Measurements from ENCODE around the gene ZRANB3.
A peak's percentile ranks its signal among the peaks of the same experiment; 100 is the strongest.

The ZRANB3 gene

GRCh38 chr2:135530313-135531230, at the start of gene ZRANB3:
Gene ZRANB3, minus strand, starts transcription at chr2:135531218.
- Mint-ChIP-seq H3K4me3 (no peak within 1 kb of the TSS), H3K27ac (peak within 1 kb of the TSS in 2 of 3 experiments; percentile 44 to 91), H3K4me1 (peaks cover 8% of the 10 kb centered on the region), H3K27me3 (ENCODE audit: low read depth) (no peaks in the 10 kb centered on the region), H3K9me3 (no peaks in the 10 kb centered on the region), H3K36me3 (ENCODE audit: low read depth) (peaks cover 12% of the 10 kb centered on the region)
- TF ChIP-seq, protein P1, sequence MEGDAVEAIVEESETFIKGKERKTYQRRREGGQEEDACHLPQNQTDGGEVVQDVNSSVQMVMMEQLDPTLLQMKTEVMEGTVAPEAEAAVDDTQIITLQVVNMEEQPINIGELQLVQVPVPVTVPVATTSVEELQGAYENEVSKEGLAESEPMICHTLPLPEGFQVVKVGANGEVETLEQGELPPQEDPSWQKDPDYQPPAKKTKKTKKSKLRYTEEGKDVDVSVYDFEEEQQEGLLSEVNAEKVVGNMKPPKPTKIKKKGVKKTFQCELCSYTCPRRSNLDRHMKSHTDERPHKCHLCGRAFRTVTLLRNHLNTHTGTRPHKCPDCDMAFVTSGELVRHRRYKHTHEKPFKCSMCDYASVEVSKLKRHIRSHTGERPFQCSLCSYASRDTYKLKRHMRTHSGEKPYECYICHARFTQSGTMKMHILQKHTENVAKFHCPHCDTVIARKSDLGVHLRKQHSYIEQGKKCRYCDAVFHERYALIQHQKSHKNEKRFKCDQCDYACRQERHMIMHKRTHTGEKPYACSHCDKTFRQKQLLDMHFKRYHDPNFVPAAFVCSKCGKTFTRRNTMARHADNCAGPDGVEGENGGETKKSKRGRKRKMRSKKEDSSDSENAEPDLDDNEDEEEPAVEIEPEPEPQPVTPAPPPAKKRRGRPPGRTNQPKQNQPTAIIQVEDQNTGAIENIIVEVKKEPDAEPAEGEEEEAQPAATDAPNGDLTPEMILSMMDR (IDR thresholded peaks at IDR 0.05; ENCODE audit: unreplicated experiment in 3 of 3), result no peak

DNA sequence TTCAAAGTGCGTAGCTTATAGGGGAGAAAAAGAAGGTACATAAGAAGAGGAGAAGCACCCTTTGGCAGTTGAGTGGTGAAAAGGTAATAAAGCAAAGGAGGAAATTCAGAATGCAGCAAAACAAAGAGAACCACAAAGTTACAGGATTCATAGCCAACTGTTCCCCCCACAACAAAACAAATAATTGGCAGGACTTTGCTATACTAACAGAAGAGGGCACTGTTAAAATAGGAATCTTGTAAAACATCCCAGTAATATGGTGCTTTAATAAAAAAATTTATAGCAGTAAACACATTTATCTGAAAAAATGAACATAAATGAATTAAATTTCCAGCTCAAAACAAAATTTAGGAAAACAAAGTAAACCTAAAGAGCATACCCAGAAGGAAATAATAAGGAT, 42.6 kb upstream of the ZRANB3 start:
- TF ChIP-seq, protein P1 (IDR thresholded peaks at IDR 0.05; ENCODE audit: unreplicated experiment in 3 of 3), result no peak
- Mint-ChIP-seq H3K4me3 (no peak overlapping the region), H3K9me3 (no peaks in the 10 kb centered on the region), H3K36me3 (ENCODE audit: low read depth) (peaks cover 19% of the 10 kb centered on the region), H3K4me1 (no peaks in the 10 kb centered on the region), H3K27me3 (ENCODE audit: low read depth) (no peaks in the 10 kb centered on the region), H3K27ac (no peak overlapping the region)

GRCh38 chr2:135570884-135571283, 39.9 kb upstream of the ZRANB3 start:
- Mint-ChIP-seq H3K9me3 (no peaks in the 10 kb centered on the region), H3K4me1 (no peaks in the 10 kb centered on the region), H3K27ac (no peak overlapping the region), H3K36me3 (ENCODE audit: low read depth) (peaks cover 15% of the 10 kb centered on the region), H3K4me3 (no peak overlapping the region), H3K27me3 (ENCODE audit: low read depth) (no peaks in the 10 kb centered on the region)
- TF ChIP-seq, protein P1 (IDR thresholded peaks at IDR 0.05; ENCODE audit: unreplicated experiment in 3 of 3), result no peak

DNA sequence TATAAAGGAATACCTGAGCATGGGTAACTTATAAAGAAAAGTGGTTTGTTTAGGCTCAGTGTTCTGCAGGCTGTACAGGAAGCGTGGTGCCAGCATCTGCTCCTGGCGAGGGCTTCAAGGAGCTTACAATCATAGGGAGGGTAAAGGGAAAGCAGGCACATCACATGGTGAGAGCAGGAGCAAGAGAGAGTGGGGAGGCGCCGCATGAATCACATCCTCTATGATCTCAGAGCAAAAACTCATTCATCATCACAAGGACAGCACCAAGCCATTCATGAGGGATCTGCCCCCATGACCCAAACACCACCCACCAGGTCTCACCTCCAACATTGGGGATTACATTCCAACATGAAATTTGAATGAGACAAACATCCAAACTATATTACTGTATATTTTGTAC, 32.8 kb upstream of the ZRANB3 start:
- H3K4me1 Mint-ChIP-seq, result no peaks in the 10 kb centered on the region
- H3K36me3 Mint-ChIP-seq (ENCODE audit: low read depth), result peaks cover 13% of the 10 kb centered on the region
- H3K27me3 Mint-ChIP-seq (ENCODE audit: low read depth), result no peaks in the 10 kb centered on the region
- no peaks in the 10 kb centered on the region for H3K9me3 Mint-ChIP-seq
- TF ChIP-seq, protein P1 (IDR thresholded peaks at IDR 0.05; ENCODE audit: unreplicated experiment in 3 of 3), result no peak
- H3K27ac Mint-ChIP-seq, result no peak overlapping the region
- H3K4me3 Mint-ChIP-seq, result no peak overlapping the region

GRCh38 chr2:135561925-135562324, 30.9 kb upstream of the ZRANB3 start:
- peaks cover 14% of the 10 kb centered on the region for H3K36me3 Mint-ChIP-seq (ENCODE audit: low read depth)
- H3K27me3 Mint-ChIP-seq (ENCODE audit: low read depth), result no peaks in the 10 kb centered on the region

More at GRCh38 chr2:135561925-135562324, 30.9 kb upstream of the ZRANB3 start:
- H3K4me1 Mint-ChIP-seq, result peaks cover 5% of the 10 kb centered on the region
- no peak overlapping the region for H3K4me3 Mint-ChIP-seq
- H3K9me3 Mint-ChIP-seq, result no peaks in the 10 kb centered on the region
- TF ChIP-seq, protein P1 (IDR thresholded peaks at IDR 0.05; ENCODE audit: unreplicated experiment in 3 of 3), result no peak
- H3K27ac Mint-ChIP-seq, result no peak overlapping the region
